Measurements from ENCODE around the gene SH3BP4. TPM values are rescaled to one million over a fixed set of nuclear protein-coding genes. Genes with fewer than 3 reads are reported as not detected.

Gene SH3BP4
- total RNA-seq, 2 donors from 2014 or later = 1.5 to 1.6 TPM

- H3K27me3 Mint-ChIP-seq (ENCODE audit: low read depth) = no peaks in the 10 kb centered on the region
- ATAC-seq (replicated peaks in 1 of 2) = no peak
- no peaks in the 10 kb centered on the region for H3K9me3 Mint-ChIP-seq
These were observed 79.1 kb downstream of the SH3BP4 start for GRCh38 chr2:235030936-235031335.

GRCh38 chr2:235031686-235032373 is 80.0 kb downstream of the SH3BP4 start:
- Mint-ChIP-seq H3K9me3 (no peaks in the 10 kb centered on the region), H3K4me1 (ENCODE audit: low read depth) (no peaks in the 10 kb centered on the region), H3K27me3 (ENCODE audit: low read depth) (no peaks in the 10 kb centered on the region), H3K36me3 (ENCODE audit: insufficient read depth in 2 of 2) (no peaks in the 10 kb centered on the region), H3K4me3 (no peak overlapping the region), H3K27ac (no peak overlapping the region)
- ATAC-seq (replicated peaks in 1 of 2) (no peak), DNase-seq (no peak)

More at GRCh38 chr2:235030936-235031335, 79.1 kb downstream of the SH3BP4 start:
- Mint-ChIP-seq H3K4me3 (no peak overlapping the region), H3K27ac (no peak overlapping the region), H3K36me3 (ENCODE audit: insufficient read depth in 2 of 2) (no peaks in the 10 kb centered on the region), H3K4me1 (ENCODE audit: low read depth) (no peaks in the 10 kb centered on the region)
- no peak for DNase-seq

GRCh38 chr2:235032466-235032865 is 80.6 kb downstream of the SH3BP4 start:
- no peaks in the 10 kb centered on the region for H3K4me1 Mint-ChIP-seq (ENCODE audit: low read depth)
- DNase-seq = no peak
- H3K9me3 Mint-ChIP-seq = no peaks in the 10 kb centered on the region

GRCh38 chr2:235032949-235033348 is 81.1 kb downstream of the SH3BP4 start:
- ATAC-seq (replicated peaks in 1 of 2) = no peak
- Mint-ChIP-seq H3K4me3 (no peak overlapping the region), H3K27me3 (ENCODE audit: low read depth) (no peaks in the 10 kb centered on the region), H3K36me3 (ENCODE audit: insufficient read depth in 2 of 2) (no peaks in the 10 kb centered on the region), H3K27ac (no peak overlapping the region), H3K4me1 (ENCODE audit: low read depth) (no peaks in the 10 kb centered on the region), H3K9me3 (no peaks in the 10 kb centered on the region)
- no peak for DNase-seq

More at GRCh38 chr2:235032466-235032865, 80.6 kb downstream of the SH3BP4 start:
- no peak overlapping the region for H3K27ac Mint-ChIP-seq
- H3K4me3 Mint-ChIP-seq = no peak overlapping the region
- H3K27me3 Mint-ChIP-seq (ENCODE audit: low read depth) = no peaks in the 10 kb centered on the region
- no peaks in the 10 kb centered on the region for H3K36me3 Mint-ChIP-seq (ENCODE audit: insufficient read depth in 2 of 2)
- ATAC-seq (replicated peaks in 1 of 2) = no peak

- Mint-ChIP-seq H3K4me3 (no peak overlapping the region), H3K27me3 (ENCODE audit: low read depth) (no peaks in the 10 kb centered on the region), H3K9me3 (no peaks in the 10 kb centered on the region), H3K36me3 (ENCODE audit: insufficient read depth in 2 of 2) (no peaks in the 10 kb centered on the region), H3K4me1 (ENCODE audit: low read depth) (no peaks in the 10 kb centered on the region), H3K27ac (no peak overlapping the region)
- no peak for ATAC-seq (replicated peaks in 1 of 2)
- DNase-seq = no peak
These were observed 82.7 kb downstream of the SH3BP4 start for GRCh38 chr2:235034265-235035118.

- no peaks in the 10 kb centered on the region for H3K9me3 Mint-ChIP-seq
These were observed 85.9 kb downstream of the SH3BP4 start for GRCh38 chr2:235037604-235038166.

GRCh38 chr2:235041221-235041917 is 89.6 kb downstream of the SH3BP4 start:
- H3K4me1 Mint-ChIP-seq (ENCODE audit: low read depth) = peaks cover 14% of the 10 kb centered on the region
- peaks cover 9% of the 10 kb centered on the region for H3K27me3 Mint-ChIP-seq (ENCODE audit: low read depth)
- no peak for ATAC-seq (replicated peaks in 1 of 2)
- no peaks in the 10 kb centered on the region for H3K9me3 Mint-ChIP-seq
- no peak overlapping the region for H3K4me3 Mint-ChIP-seq
- DNase-seq = no peak
- no peak overlapping the region for H3K27ac Mint-ChIP-seq
- H3K36me3 Mint-ChIP-seq (ENCODE audit: insufficient read depth in 2 of 2) = no peaks in the 10 kb centered on the region

More at GRCh38 chr2:235037604-235038166, 85.9 kb downstream of the SH3BP4 start:
- Mint-ChIP-seq H3K4me3 (no peak overlapping the region), H3K4me1 (ENCODE audit: low read depth) (no peaks in the 10 kb centered on the region), H3K36me3 (ENCODE audit: insufficient read depth in 2 of 2) (no peaks in the 10 kb centered on the region), H3K27ac (no peak overlapping the region), H3K27me3 (ENCODE audit: low read depth) (no peaks in the 10 kb centered on the region)
- DNase-seq = no peak
- ATAC-seq (replicated peaks in 1 of 2) = no peak

GRCh38 chr2:235041918-235042575 is 90.2 kb downstream of the SH3BP4 start:
- Mint-ChIP-seq H3K27me3 (ENCODE audit: low read depth) (peaks cover 9% of the 10 kb centered on the region), H3K4me3 (no peak overlapping the region), H3K27ac (no peak overlapping the region), H3K4me1 (ENCODE audit: low read depth) (peaks cover 14% of the 10 kb centered on the region), H3K36me3 (ENCODE audit: insufficient read depth in 2 of 2) (no peaks in the 10 kb centered on the region), H3K9me3 (no peaks in the 10 kb centered on the region)
- ATAC-seq (replicated peaks in 1 of 2) = no peak
- DNase-seq = no peak

GRCh38 chr2:235042576-235043515 is 91.0 kb downstream of the SH3BP4 start:
- Mint-ChIP-seq H3K27me3 (ENCODE audit: low read depth) (peaks cover 9% of the 10 kb centered on the region), H3K36me3 (ENCODE audit: insufficient read depth in 2 of 2) (no peaks in the 10 kb centered on the region), H3K4me1 (ENCODE audit: low read depth) (peaks cover 14% of the 10 kb centered on the region), H3K4me3 (no peak overlapping the region), H3K9me3 (no peaks in the 10 kb centered on the region), H3K27ac (no peak overlapping the region)
- ATAC-seq (replicated peaks in 1 of 2) = no peak
- DNase-seq = no peak

GRCh38 chr2:235043762-235044500 is 92.1 kb downstream of the SH3BP4 start:
- Mint-ChIP-seq H3K9me3 (no peaks in the 10 kb centered on the region), H3K4me1 (ENCODE audit: low read depth) (peaks cover 14% of the 10 kb centered on the region), H3K27ac (no peak overlapping the region), H3K27me3 (ENCODE audit: low read depth) (peaks cover 9% of the 10 kb centered on the region), H3K36me3 (ENCODE audit: insufficient read depth in 2 of 2) (no peaks in the 10 kb centered on the region), H3K4me3 (no peak overlapping the region)
- no peak for ATAC-seq (replicated peaks in 1 of 2)
- no peak for DNase-seq

- Mint-ChIP-seq H3K27ac (no peak overlapping the region), H3K4me1 (ENCODE audit: low read depth) (peaks cover 14% of the 10 kb centered on the region), H3K27me3 (ENCODE audit: low read depth) (peaks cover 9% of the 10 kb centered on the region), H3K9me3 (no peaks in the 10 kb centered on the region), H3K4me3 (peak overlapping the region in 1 of 2 donors; percentile 32), H3K36me3 (ENCODE audit: insufficient read depth in 2 of 2) (no peaks in the 10 kb centered on the region)
- ATAC-seq (replicated peaks in 1 of 2) = no peak
- DNase-seq = no peak
These were observed 92.9 kb downstream of the SH3BP4 start for GRCh38 chr2:235044501-235045271.
